Neural cell (in vitro differentiated cells): ENCODE results near the gene RPS3. TPM values are rescaled to one million over a fixed set of nuclear protein-coding genes. Genes with fewer than 3 reads are reported as not detected.
"Not testable (repeated sequence)": the region's sequence is repeated elsewhere in the genome, so short reads cannot be mapped to it uniquely, and the experiment has no call there.

Experiments
- H2AFZ ChIP-seq: fragments of 200-600, 300-800 bp; sonication (generic), shearing (Covaris generic); 2 replicates; pipeline ENCODE4 v1.6.0; 2014; ENCODE audit warnings: low read depth, mild to moderate bottlenecking, antibody characterized with exemption, low read length, moderate library complexity
- H3F3A ChIP-seq: fragments of 200-600 bp; shearing (Covaris generic); 2 replicates; pipeline ENCODE4 v1.6.1; 2016; ENCODE audit warnings: mild to moderate bottlenecking, moderate library complexity, mixed read lengths, antibody characterized with exemption, low read length; ENCODE audit not compliant: insufficient read depth, poor library complexity, severe bottlenecking
- H3K27ac ChIP-seq: fragments of 200-600, 300-800 bp; sonication (generic), shearing (Covaris generic); 2 replicates; pipeline ENCODE4 v1.5.1; 2014; ENCODE audit warnings: mild to moderate bottlenecking, low read length, moderate library complexity
- H3K27me3 ChIP-seq: fragments of 300-800, 200-600 bp; sonication (generic), shearing (Covaris generic); 2 replicates; pipeline ENCODE4 v1.6.0; 2014; ENCODE audit warnings: mild to moderate bottlenecking, low read depth, low read length, moderate library complexity; ENCODE audit not compliant: insufficient read depth
- H3K36me3 ChIP-seq: fragments of 300-800, 200-600 bp; sonication (generic), shearing (Covaris generic); 2 replicates; pipeline ENCODE4 v1.5.1; 2014; ENCODE audit warnings: mild to moderate bottlenecking, antibody characterized with exemption, low read length, moderate library complexity; ENCODE audit not compliant: insufficient read depth
- H3K4me2 ChIP-seq: fragments of 300-800, 200-600 bp; sonication (generic), shearing (Covaris generic); 2 replicates; pipeline ENCODE4 v1.6.0; 2014; ENCODE audit warnings: mild to moderate bottlenecking, low read length
- H3K4me3 ChIP-seq: fragments of 300-800, 200-600 bp; sonication (generic), shearing (Covaris generic); 2 replicates; pipeline ENCODE4 v1.5.1; 2014; ENCODE audit warnings: mild to moderate bottlenecking, low read length, moderate library complexity
- H3K79me2 ChIP-seq: fragments of 200-600 bp; shearing (Covaris generic); replicated peaks from 2 replicates; pipeline ENCODE4 v1.6.0; 2014; ENCODE audit warnings: mild to moderate bottlenecking, low read length, moderate library complexity; ENCODE audit not compliant: insufficient read depth
- H3K9ac ChIP-seq: fragments of 300-800, 200-600 bp; sonication (generic), shearing (Covaris generic); 2 replicates; pipeline ENCODE4 v1.6.1; 2016; ENCODE audit warnings: mild to moderate bottlenecking, low read length, mixed read lengths
- H3K9me2 ChIP-seq: fragments of 200-600 bp; shearing (Covaris generic); 2 replicates; pipeline ENCODE4 v1.6.1; 2016; ENCODE audit warnings: mild to moderate bottlenecking, low read length, mixed read lengths; ENCODE audit not compliant: insufficient read depth
- H3K9me3 ChIP-seq: fragments of 200-600, 300-800 bp; sonication (generic), shearing (Covaris generic); 2 replicates; pipeline ENCODE4 v1.6.1; 2016; ENCODE audit warnings: mild to moderate bottlenecking, mixed run types, low read length, moderate library complexity, mixed read lengths
- H4K20me1 ChIP-seq: fragments of 200-600 bp; shearing (Covaris generic); 2 replicates; pipeline ENCODE4 v1.6.1; 2016; ENCODE audit warnings: mild to moderate bottlenecking, mixed run types; ENCODE audit not compliant: insufficient read depth
- CTCF ChIP-seq: fragments of 450-650 bp; IDR thresholded peaks from 2 replicates; pipeline ENCODE4 v1.5.1; 2014; ENCODE audit warnings: antibody characterized with exemption, mild to moderate bottlenecking, moderate library complexity; ENCODE audit not compliant: poor library complexity, severe bottlenecking
- EP300 ChIP-seq: fragments of 450-650 bp; conservative IDR thresholded peaks from 2 replicates; pipeline ENCODE4 v1.6.1; 2014; ENCODE audit warnings: antibody characterized with exemption, mild to moderate bottlenecking, moderate library complexity; ENCODE audit not compliant: poor library complexity, severe bottlenecking
- EZH2 ChIP-seq: fragments of 200-600, 300-800 bp; shearing (Covaris generic), sonication (generic); IDR thresholded peaks from 2 replicates; pipeline ENCODE4 v1.6.1; 2014; ENCODE audit warnings: antibody characterized with exemption, low read length, borderline replicate concordance, mild to moderate bottlenecking; ENCODE audit not compliant: insufficient read depth, poor library complexity, severe bottlenecking
- MXI1 ChIP-seq: fragments of 450-650 bp; conservative IDR thresholded peaks from 2 replicates; pipeline ENCODE4 v1.6.1; 2014; ENCODE audit warnings: antibody characterized with exemption, mild to moderate bottlenecking; ENCODE audit not compliant: poor library complexity, severe bottlenecking
- POLR2AphosphoS5 ChIP-seq: IDR thresholded peaks from 2 replicates; pipeline ENCODE4 v1.6.1; 2012
- RAD21 ChIP-seq: fragments of 450-650 bp; conservative IDR thresholded peaks from 2 replicates; pipeline ENCODE4 v1.6.1; 2014; ENCODE audit warnings: antibody characterized with exemption, mild to moderate bottlenecking, moderate library complexity
- SMC3 ChIP-seq: fragments of 450-650 bp; conservative IDR thresholded peaks from 2 replicates; pipeline ENCODE4 v1.6.1; 2014; ENCODE audit warnings: antibody characterized with exemption, mild to moderate bottlenecking, moderate library complexity; ENCODE audit not compliant: poor library complexity
- TAF1 ChIP-seq: IDR thresholded peaks from 2 replicates; pipeline ENCODE4 v1.6.1; 2012; ENCODE audit warnings: low read depth
- polyA plus RNA-seq: library from polyadenylated mRNA; depleted of rRNA; stranded (reverse); fragments of >200 nt; gene quantifications from 2 replicates; pipeline ENCODE4 v1.2.3, GENCODE V29; 2014
- TF ChIP-seq, protein P1 (sequence below): IDR thresholded peaks from 2 replicates; pipeline ENCODE4 v1.6.1; 2012; ENCODE audit warnings: borderline replicate concordance

The RPS3 gene
- polyA plus RNA-seq, 1 donor from 2014 or later: 1,440 TPM

- Histone ChIP-seq H3K27me3 (no peaks in the 10 kb centered on the region), H3K9me3 (no peaks in the 10 kb centered on the region), H3K36me3 (no peaks in the 10 kb centered on the region), H3K4me2 (no peak overlapping the region), H3K79me2 (no peaks in the 10 kb centered on the region), H3F3A (no peaks in the 10 kb centered on the region), H3K9ac (no peak overlapping the region), H2AFZ (no peak overlapping the region), H3K4me3 (no peak overlapping the region), H3K9me2 (no peaks in the 10 kb centered on the region), H3K27ac (no peak overlapping the region), H4K20me1 (no peaks in the 10 kb centered on the region)
- no peak for TF ChIP-seq EP300
- no peak for TF ChIP-seq CTCF
- TF ChIP-seq MXI1: no peak
- no peak for TF ChIP-seq RAD21
- TF ChIP-seq POLR2AphosphoS5: no peak
- TF ChIP-seq TAF1: no peak
- no peak for TF ChIP-seq EZH2
- TF ChIP-seq, protein P1, sequence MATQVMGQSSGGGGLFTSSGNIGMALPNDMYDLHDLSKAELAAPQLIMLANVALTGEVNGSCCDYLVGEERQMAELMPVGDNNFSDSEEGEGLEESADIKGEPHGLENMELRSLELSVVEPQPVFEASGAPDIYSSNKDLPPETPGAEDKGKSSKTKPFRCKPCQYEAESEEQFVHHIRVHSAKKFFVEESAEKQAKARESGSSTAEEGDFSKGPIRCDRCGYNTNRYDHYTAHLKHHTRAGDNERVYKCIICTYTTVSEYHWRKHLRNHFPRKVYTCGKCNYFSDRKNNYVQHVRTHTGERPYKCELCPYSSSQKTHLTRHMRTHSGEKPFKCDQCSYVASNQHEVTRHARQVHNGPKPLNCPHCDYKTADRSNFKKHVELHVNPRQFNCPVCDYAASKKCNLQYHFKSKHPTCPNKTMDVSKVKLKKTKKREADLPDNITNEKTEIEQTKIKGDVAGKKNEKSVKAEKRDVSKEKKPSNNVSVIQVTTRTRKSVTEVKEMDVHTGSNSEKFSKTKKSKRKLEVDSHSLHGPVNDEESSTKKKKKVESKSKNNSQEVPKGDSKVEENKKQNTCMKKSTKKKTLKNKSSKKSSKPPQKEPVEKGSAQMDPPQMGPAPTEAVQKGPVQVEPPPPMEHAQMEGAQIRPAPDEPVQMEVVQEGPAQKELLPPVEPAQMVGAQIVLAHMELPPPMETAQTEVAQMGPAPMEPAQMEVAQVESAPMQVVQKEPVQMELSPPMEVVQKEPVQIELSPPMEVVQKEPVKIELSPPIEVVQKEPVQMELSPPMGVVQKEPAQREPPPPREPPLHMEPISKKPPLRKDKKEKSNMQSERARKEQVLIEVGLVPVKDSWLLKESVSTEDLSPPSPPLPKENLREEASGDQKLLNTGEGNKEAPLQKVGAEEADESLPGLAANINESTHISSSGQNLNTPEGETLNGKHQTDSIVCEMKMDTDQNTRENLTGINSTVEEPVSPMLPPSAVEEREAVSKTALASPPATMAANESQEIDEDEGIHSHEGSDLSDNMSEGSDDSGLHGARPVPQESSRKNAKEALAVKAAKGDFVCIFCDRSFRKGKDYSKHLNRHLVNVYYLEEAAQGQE: no peak
- TF ChIP-seq SMC3: no peak
Observed at GRCh38 chr11:75376175-75376574, 23.1 kb upstream of the RPS3 start.

DNA sequence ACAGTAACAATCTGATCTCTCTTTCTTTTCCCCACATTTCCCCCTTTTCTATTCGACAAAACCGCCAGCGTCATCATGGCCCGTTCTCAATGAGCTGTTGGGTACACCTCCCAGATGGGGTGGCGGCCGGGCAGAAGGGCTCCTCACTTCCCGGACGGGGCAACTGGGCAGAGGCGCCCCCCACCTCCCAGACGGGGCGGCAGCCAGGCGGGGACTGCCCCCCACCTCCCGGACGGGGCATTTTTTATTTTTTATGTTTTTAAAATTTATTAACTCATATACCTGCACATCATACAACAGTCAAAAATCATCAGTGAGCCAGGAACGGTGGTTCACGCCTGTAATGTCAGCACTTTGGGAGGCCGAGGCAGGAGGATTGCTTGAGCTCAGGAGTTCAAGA is 20.5 kb upstream of the RPS3 start:
- H3K4me3 ChIP-seq, H3K9me3 ChIP-seq, H3K79me2 ChIP-seq, H3F3A ChIP-seq, H3K9ac ChIP-seq, H3K27ac ChIP-seq, H3K36me3 ChIP-seq, H4K20me1 ChIP-seq, H2AFZ ChIP-seq, H3K9me2 ChIP-seq, H3K27me3 ChIP-seq, H3K4me2 ChIP-seq: not testable (repeated sequence)

DNA sequence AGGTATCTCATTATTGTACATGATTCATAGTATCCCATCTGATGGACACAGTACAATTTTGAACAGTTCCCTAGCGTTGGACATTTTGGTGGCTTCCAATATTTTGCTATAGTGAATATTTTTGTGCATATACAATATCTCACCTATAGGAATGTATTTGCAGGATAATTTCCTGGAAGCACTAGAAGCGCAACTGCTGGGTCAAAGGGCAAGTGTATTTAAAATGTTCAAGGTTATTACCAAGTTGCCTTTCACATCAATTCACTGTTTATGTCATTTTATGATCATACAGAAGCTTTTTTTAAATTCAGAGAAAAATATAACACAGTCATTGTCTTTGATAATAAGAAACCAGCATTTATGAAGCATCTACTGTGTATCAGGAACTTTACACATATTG is 19.1 kb upstream of the RPS3 start:
- H2AFZ ChIP-seq: no peak overlapping the region
- H3K4me3 ChIP-seq: no peak overlapping the region
- H3K4me2 ChIP-seq: no peak overlapping the region
- no peaks in the 10 kb centered on the region for H3F3A ChIP-seq
- H3K9me2 ChIP-seq: no peaks in the 10 kb centered on the region
- H3K36me3 ChIP-seq: no peaks in the 10 kb centered on the region
- H3K9me3 ChIP-seq: no peaks in the 10 kb centered on the region
- H3K27ac ChIP-seq: no peak overlapping the region
- H3K79me2 ChIP-seq: no peaks in the 10 kb centered on the region
- no peak overlapping the region for H3K9ac ChIP-seq
- H3K27me3 ChIP-seq: no peaks in the 10 kb centered on the region
- no peaks in the 10 kb centered on the region for H4K20me1 ChIP-seq
- TF ChIP-seq SMC3: no peak
- TF ChIP-seq, protein P1: no peak
- no peak for TF ChIP-seq MXI1
- no peak for TF ChIP-seq EZH2
- TF ChIP-seq CTCF: no peak
- TF ChIP-seq EP300: no peak
- TF ChIP-seq TAF1: no peak
